ENCODE data around the gene IFNK. TPM values are rescaled to one million over a fixed set of nuclear protein-coding genes. Genes with fewer than 3 reads are reported as not detected.
"Not testable (repeated sequence)": the region's sequence is repeated elsewhere in the genome, so short reads cannot be mapped to it uniquely, and the experiment has no call there.

Gene IFNK, protein sequence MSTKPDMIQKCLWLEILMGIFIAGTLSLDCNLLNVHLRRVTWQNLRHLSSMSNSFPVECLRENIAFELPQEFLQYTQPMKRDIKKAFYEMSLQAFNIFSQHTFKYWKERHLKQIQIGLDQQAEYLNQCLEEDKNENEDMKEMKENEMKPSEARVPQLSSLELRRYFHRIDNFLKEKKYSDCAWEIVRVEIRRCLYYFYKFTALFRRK
- not detected in 2 replicates for total RNA-seq

DNA sequence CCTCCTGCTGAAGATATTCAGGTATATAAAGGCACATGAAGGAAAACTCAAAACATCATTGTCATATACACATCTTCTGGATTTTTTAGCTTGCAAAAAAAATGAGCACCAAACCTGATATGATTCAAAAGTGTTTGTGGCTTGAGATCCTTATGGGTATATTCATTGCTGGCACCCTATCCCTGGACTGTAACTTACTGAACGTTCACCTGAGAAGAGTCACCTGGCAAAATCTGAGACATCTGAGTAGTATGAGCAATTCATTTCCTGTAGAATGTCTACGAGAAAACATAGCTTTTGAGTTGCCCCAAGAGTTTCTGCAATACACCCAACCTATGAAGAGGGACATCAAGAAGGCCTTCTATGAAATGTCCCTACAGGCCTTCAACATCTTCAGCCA, at the start of gene IFNK:
IFNK (plus strand) TSS at position 55 of the 400 bp plus-strand sequence; CDS start at position 102, 47 bp downstream.
- intact Hi-C loops (cut with micrococcal nuclease) = no loop called here

DNA sequence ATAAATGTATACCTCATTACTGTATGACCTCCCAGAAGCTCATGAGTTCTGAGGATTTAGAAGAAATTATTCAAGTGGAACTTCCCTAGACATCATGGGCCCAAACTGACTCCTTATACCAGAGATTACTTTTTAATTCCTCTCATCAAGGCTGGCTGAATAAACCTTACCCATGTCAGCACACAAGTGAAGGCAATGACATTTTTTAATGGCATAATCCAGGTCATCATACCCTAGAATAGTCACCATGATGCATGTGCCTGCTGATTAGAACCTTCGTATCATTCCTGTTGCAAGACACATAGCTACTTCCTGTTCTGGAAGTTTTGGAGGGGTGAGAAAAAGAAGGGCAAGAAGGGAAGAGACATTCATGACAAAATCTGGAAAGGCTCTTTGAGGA, 49.8 kb upstream of the IFNK start:
- intact Hi-C loops (cut with micrococcal nuclease) = no loop called here

GRCh38 chr9:27475057-27475595, 49.0 kb upstream of the IFNK start:
- intact Hi-C loops (cut with micrococcal nuclease) = no loop called here

GRCh38 chr9:27476870-27477515, 47.1 kb upstream of the IFNK start:
- intact Hi-C loops (cut with micrococcal nuclease) = no loop called here

DNA sequence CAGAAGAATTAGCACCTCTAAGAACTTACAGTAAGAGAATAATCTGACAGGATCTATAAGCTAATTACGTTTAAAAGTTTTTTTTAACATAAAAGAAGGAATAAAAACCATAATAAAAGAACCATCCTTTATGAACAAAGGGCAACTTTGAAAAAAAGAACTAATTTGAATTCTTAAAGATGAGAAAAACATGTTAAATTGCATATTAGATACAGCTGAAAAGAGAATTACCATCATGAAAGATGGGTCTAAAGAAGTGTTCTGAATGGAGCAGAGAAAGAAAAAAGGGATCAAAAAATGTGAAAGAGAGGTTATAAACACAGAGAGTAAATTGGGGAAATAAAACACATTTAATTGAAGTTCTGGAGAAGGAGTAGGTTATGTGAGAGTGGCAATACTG, 45.8 kb upstream of the IFNK start:
- intact Hi-C loops (cut with micrococcal nuclease) = no loop called here

DNA sequence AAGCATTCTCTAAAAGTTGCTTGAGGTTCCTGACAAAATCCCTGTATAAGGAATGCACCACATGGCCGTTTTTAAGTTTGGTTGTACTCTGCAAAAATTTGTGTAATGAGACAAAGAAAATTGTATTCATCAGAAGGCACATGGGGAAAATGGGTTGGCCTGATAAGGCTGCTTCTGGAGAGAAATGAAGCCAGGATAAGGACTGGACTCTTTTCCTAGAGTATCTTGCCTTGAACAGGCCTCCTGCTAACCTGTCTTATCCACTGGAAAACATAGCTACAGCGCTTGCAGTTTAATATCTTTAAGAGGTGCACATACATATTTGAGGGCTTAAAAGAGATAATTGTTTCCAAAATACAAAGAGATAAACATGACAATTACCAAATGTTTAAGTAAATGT, 41.4 kb upstream of the IFNK start:
- intact Hi-C loops (cut with micrococcal nuclease) = no loop called here

DNA sequence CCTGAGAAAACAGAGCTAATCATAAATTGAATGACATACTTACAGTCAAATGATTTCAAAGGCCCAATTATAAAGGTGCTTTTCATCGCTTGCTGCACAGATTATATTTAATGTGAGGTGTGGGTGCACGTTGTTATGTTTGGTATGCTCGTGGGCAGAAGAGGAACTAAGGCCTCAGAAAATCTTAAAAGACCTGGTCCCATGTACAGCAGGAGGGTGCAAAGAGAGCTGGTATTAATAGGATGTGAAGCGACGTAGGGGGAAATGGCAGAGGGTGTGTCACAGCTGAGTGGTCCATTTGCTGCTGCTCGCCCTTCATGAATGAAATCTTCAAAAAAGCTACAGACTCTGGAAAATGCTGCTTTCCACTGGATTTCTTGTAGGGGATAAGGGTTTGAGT, 40.5 kb upstream of the IFNK start:
- intact Hi-C loops (cut with micrococcal nuclease) = no loop called here

DNA sequence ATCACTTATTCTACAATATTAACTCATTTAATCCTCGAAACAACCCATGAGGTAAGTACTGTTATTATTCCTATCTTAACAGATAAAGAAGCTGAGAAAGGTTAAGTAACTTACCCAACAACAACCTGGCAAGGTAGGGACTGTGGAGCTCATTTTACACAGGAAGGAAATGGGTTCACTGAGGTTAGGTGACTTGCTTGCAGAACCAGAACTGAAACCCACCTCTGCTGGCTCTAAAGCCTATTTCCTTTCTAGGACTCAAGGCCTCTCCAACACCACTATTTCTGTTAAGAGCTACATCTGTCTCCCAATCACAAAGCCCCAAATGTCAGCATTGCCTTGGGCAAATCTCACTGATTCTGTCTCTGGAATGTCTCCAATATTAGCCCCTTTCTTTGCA, 38.9 kb upstream of the IFNK start:
- intact Hi-C loops (cut with micrococcal nuclease) = loop anchor here (5.0 kb wide), 1 partner anchor 42 kb away; the partner anchor contains the start of gene MOB3B

GRCh38 chr9:27487128-27487640, 36.9 kb upstream of the IFNK start:
- intact Hi-C loops (cut with micrococcal nuclease) = loop anchor here (5.0 kb wide), 1 partner anchor 40 kb away; the partner anchor contains the start of gene MOB3B

DNA sequence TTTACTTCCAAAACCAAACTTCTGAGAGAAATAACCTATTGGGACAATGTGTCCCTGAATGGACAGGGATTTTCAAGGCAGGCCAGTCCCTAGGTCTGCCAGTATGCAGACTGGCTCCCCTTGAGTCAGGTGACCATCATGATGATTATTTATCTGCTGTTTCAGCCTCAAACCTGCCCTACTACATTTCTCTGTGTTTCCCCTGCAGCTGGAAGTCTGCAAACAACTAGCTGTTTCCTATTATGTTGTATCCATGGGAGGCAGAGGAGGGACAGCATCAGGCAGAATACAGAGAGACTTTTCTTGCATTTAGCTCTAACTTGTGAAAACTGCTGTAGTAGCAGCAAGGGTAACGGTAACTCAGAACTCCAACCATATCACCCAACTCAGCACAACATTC, 36.2 kb upstream of the IFNK start:
- intact Hi-C loops (cut with micrococcal nuclease) = loop anchor here (5.0 kb wide), 1 partner anchor 39 kb away; the partner anchor contains the start of gene MOB3B

GRCh38 chr9:27489087-27489876, 34.8 kb upstream of the IFNK start:
- intact Hi-C loops (cut with micrococcal nuclease) = loop anchor here (5.0 kb wide), 1 partner anchor 38 kb away; the partner anchor contains the start of gene MOB3B

GRCh38 chr9:27491154-27491553, 32.9 kb upstream of the IFNK start:
- intact Hi-C loops (cut with micrococcal nuclease) = no loop called here

DNA sequence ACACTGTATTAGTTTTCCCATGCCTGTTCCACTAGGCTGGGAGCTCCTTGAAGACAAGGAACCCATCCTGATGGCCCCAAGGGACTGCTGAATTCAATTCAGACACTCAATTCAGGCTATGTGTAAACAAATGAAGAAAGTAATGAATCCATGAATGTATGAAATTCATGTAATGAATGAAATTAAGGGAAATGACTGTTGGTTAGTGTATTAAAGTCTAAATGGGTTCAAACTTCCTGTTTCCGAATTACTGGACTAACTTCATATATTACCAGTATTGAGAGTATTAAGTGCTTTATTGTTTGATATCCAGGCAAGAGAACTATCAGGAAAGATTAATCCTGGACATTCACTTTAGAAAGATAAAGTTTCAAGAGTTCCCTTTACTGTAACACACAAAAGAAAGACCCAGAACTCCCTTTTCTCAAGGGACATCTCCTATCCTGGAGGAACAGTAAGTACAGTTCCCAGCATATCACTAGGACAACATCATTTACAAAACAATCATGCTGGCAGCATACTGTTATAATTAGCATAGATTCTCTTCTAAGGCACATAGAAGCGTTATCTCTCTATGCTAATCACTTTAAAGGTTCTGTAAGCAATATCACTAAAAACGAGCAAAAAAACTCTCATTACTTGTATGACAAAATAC, 28.5 kb upstream of the IFNK start:
- intact Hi-C loops (cut with micrococcal nuclease) = no loop called here

DNA sequence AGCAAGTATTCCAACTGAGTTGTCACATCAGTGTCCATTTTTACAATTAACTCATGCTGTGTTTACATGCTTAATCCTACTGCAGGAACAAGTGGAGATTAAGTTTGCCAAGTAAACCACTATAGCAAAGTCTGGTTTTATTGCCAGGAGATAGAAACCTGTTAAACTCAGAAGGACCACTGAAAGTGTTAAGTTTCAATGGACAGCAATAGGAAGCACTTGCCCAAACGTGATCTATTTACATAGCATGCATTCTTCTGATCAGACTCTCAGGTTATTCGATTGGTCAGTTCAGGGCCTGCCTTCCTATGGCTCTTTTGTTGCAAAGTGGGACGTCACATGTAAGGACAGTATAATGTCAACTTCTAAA, 28.0 kb upstream of the IFNK start:
- intact Hi-C loops (cut with micrococcal nuclease) = no loop called here

DNA sequence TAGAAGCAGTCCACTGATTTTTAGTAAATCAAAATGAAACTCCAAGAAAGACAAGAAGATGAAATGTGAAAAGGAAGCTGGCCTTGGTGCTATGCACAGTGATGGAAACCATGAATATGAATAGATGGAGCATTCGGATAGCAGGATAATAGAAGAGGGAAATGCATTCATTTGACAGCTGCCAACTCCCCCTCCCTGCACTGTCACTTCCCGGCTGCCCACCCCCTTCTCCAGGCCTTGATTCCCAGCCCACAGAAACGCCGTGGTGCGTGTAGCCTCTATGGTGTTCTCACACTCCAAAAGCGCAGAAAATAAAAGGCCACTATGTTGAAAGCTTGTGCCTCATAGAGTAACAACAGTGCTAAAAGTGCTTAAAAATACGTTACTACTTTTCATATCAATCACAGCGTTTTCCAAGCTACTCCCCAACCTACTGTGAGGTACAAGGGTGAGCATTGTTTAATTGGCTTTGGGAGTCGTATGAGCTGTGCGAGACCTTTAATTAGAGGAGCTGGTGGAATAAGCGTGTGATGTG, 26.1 kb upstream of the IFNK start:
- intact Hi-C loops (cut with micrococcal nuclease) = no loop called here

DNA sequence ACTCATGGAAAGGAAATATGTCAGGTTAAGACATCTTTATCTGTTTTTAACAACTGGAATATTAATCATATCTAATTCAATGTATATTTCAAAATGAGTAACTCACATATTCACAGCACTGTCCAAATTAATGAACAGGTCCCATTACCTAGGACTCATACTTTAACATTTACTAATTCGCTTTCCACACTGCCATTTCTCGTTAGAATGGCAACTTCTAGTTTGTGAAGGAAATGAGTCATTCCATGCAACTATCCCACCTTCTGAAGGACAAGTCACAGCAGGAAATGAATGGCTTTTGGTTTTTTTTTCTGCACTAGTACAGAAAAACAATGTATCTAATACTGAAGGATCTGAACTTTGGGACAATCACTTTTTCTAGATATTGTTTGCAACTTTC, 24.6 kb upstream of the IFNK start:
- intact Hi-C loops (cut with micrococcal nuclease) = no loop called here

GRCh38 chr9:27500902-27501301, 23.2 kb upstream of the IFNK start:
- intact Hi-C loops (cut with micrococcal nuclease) = not testable (repeated sequence)

DNA sequence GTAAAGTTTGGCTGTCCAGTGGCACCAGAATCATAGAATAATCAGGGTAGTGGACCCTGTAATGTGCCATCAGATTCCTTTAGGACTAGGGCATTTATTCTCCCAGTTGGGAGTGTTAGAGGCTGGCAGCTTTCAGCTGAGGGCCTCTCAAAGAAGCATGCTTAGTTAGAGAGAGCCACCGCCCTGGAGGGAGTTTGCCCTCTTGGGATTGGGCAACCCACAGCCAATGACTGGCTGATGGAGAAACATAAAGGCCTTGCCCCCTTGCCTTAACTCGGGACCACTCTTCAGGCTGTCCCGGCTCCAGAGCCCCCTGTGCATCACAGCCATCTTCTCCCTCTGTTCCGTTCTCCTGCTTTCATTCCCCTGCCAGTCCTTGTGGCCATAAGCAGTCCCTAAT, 20.5 kb upstream of the IFNK start:
- intact Hi-C loops (cut with micrococcal nuclease) = no loop called here

DNA sequence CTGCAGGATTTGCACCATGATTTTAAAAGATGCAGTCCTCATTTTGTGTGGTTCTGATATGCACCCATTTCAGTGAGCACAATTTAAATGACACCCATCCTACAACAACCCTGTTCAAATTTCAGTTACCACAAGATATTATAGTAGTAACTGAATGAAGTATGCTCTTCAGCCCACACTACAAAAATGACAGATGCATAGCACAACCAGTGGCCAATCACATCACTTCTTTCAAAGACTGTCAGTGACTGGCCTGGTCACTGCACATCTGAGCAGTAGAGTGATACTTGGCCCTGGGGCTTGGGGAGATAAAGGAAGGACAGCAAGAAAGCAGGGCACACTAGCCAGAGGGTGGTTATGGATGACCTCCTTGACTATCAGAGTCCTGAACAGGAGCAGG, 19.8 kb upstream of the IFNK start:
- intact Hi-C loops (cut with micrococcal nuclease) = no loop called here

DNA sequence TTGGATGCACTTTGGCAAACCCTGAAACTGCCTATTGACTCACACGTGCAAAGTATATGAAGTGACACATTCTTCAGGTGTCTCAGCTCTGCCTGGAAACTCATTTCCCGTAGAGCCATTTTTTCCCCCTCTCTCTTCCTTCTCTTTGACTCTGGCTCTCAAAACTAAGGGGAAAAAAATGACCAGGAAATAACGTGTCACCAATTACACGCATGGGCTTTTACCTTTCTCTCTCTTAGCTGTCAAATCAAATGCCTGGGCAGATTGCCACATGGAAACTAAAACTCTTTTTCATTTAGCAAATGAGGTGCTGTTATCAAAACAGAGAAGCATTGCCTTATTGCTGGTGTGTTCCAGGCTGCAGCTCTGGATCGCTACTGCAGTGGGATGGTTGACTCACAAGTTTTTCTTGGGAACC, 18.3 kb upstream of the IFNK start:
- intact Hi-C loops (cut with micrococcal nuclease) = no loop called here

DNA sequence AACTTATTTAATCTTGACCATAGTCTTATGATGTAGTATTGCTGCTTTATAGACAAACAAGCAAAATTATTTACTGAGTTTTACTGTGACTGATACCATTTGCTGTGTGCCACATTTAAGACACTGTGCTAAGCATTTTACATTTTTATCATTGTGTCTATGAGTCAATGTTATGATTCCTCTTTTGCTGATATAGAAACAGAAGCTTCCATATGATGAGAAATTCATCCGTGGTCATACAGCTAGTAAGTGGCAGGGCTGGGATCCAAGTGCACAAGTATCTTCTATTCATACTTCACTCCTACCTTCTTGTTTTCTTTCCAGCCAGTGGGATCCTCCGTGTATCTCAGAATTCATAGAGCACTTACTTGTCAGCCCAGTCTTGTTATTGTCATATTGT, 17.1 kb upstream of the IFNK start:
- intact Hi-C loops (cut with micrococcal nuclease) = no loop called here
